ENCODE measurements around the gene RACK1. TPM values are rescaled to one million over a fixed set of nuclear protein-coding genes. Genes with fewer than 3 reads are reported as not detected.
A peak's percentile ranks its signal among the peaks of the same experiment; 100 is the strongest.

RACK1 gene
- total and polyA plus RNA-seq, 10 donors: 1,202 to 3,598 (median 2,333) TPM

- TF ChIP-seq, protein P1, sequence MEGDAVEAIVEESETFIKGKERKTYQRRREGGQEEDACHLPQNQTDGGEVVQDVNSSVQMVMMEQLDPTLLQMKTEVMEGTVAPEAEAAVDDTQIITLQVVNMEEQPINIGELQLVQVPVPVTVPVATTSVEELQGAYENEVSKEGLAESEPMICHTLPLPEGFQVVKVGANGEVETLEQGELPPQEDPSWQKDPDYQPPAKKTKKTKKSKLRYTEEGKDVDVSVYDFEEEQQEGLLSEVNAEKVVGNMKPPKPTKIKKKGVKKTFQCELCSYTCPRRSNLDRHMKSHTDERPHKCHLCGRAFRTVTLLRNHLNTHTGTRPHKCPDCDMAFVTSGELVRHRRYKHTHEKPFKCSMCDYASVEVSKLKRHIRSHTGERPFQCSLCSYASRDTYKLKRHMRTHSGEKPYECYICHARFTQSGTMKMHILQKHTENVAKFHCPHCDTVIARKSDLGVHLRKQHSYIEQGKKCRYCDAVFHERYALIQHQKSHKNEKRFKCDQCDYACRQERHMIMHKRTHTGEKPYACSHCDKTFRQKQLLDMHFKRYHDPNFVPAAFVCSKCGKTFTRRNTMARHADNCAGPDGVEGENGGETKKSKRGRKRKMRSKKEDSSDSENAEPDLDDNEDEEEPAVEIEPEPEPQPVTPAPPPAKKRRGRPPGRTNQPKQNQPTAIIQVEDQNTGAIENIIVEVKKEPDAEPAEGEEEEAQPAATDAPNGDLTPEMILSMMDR (IDR thresholded peaks at IDR 0.05 in 8 of 11, conservative IDR thresholded peaks at IDR 0.05 in 3 of 11): no peak
- no peak for TF ChIP-seq POLR2AphosphoS5 (IDR thresholded peaks at IDR 0.05)
- TF ChIP-seq POLR2A (IDR thresholded peaks at IDR 0.05): no peak
- Histone ChIP-seq H3K27me3 (replicated peaks in 1 of 7) (peaks cover 0 to 22% (median 7%) of the 10 kb centered on the region in 7 donors), H3K4me1 (peaks cover 6 to 33% (median 20%) of the 10 kb centered on the region in 6 donors), H3K4me3 (no peak overlapping the region), H3K36me3 (no peaks in the 10 kb centered on the region), H3K9me3 (no peaks in the 10 kb centered on the region), H3K27ac (no peak overlapping the region)
- DNase-seq: peak; percentile 57
- intact Hi-C loops (cut with DNase I; ENCODE audit: low total_unique reads): no loop called here
- WGBS, 5 donors: 78 to 86% (median 80%) methylated on average over 8 to 12 of the region's 12 CpGs
Observed at GRCh38 chr5:181199881-181200638, 43.6 kb downstream of the RACK1 start.

- intact Hi-C loops (cut with DNase I; ENCODE audit: low total_unique reads): no loop called here
- Histone ChIP-seq H3K4me3 (no peak overlapping the region), H3K36me3 (no peaks in the 10 kb centered on the region), H3K27ac (no peak overlapping the region), H3K27me3 (replicated peaks in 1 of 7) (peaks cover 0 to 11% (median 0%) of the 10 kb centered on the region in 7 donors), H3K9me3 (no peaks in the 10 kb centered on the region), H3K4me1 (peaks cover 0 to 22% (median 10%) of the 10 kb centered on the region in 6 donors)
- 54 to 69% (median 62%) methylated on average over 9 of the region's 9 CpGs for whole genome bisulfite sequencing, 5 donors
- TF ChIP-seq POLR2AphosphoS5 (IDR thresholded peaks at IDR 0.05): peak in 1 of 3 donors; percentile 9
- TF ChIP-seq, protein P1 (IDR thresholded peaks at IDR 0.05 in 8 of 11, conservative IDR thresholded peaks at IDR 0.05 in 3 of 11): no peak
- peak; percentile 60 for DNase-seq
Observed at GRCh38 chr5:181198905-181199519, 44.7 kb downstream of the RACK1 start.

- H3K27me3 ChIP-seq (replicated peaks in 1 of 7): peaks cover 0 to 3% (median 0%) of the 10 kb centered on the region in 7 donors
- no peak overlapping the region for H3K4me3 ChIP-seq
- WGBS, 5 donors: 75 to 86% (median 78%) methylated on average over 12 of the region's 12 CpGs
- H3K27ac ChIP-seq: no peak overlapping the region
- peaks cover 0 to 15% (median 2%) of the 10 kb centered on the region in 6 donors for H3K4me1 ChIP-seq
- TF ChIP-seq, protein P1 (IDR thresholded peaks at IDR 0.05 in 8 of 11, conservative IDR thresholded peaks at IDR 0.05 in 3 of 11): no peak
- no peak for TF ChIP-seq POLR2A (IDR thresholded peaks at IDR 0.05)
- no peaks in the 10 kb centered on the region for H3K9me3 ChIP-seq
- intact Hi-C loops (cut with DNase I; ENCODE audit: low total_unique reads): no loop called here
- no peaks in the 10 kb centered on the region for H3K36me3 ChIP-seq
- peak; percentile 64 for DNase-seq
Observed at GRCh38 chr5:181198106-181198685, 45.5 kb downstream of the RACK1 start.

Data from spleen (tissue), 11 donors.